Small intestine (tissue), 7 donors: ENCODE data around the gene DHX35. TPM values are rescaled to one million over a fixed set of nuclear protein-coding genes. Genes with fewer than 3 reads are reported as not detected.

Source experiments
- DNase-seq, 2 donors: peaks; one replicate each; pipeline versions ENCODE4 v3.0.0 to v3.0.0-alpha.2; 2013
- FAIRE-seq: peaks from 2 replicates; lab custom pipeline; 2012; peaks lifted over from hg19 to GRCh38; lab: Jason Lieb, UNC
- H3K27ac ChIP-seq, 3 donors: one replicate each; pipeline ENCODE4 v1.5.1; 2013; ENCODE audit warnings: low read length in 2 of 3, mild to moderate bottlenecking in 2 of 3, control low read depth in 1 of 3, inconsistent platforms in 1 of 3, low read depth in 1 of 3, moderate library complexity in 1 of 3
- H3K27me3 ChIP-seq, 3 donors: one replicate each; pipeline ENCODE4 v1.6.1; 2013; ENCODE audit warnings: low read length in 3 of 3, inconsistent platforms in 1 of 3; ENCODE audit not compliant: control insufficient read depth in 3 of 3, insufficient read depth in 3 of 3
- H3K36me3 ChIP-seq, 3 donors: one replicate each; pipeline ENCODE4 v1.6.1; 2013; ENCODE audit warnings: low read length in 3 of 3, inconsistent platforms in 1 of 3, low read depth in 1 of 3, mild to moderate bottlenecking in 1 of 3, moderate library complexity in 1 of 3; ENCODE audit not compliant: control insufficient read depth in 3 of 3, insufficient read depth in 2 of 3
- H3K4me1 ChIP-seq, 3 donors: one replicate each; pipeline ENCODE4 v1.6.1; 2013; ENCODE audit warnings: low read length in 2 of 3, inconsistent platforms in 1 of 3, low read depth in 1 of 3, mild to moderate bottlenecking in 1 of 3, moderate library complexity in 1 of 3; ENCODE audit not compliant: control insufficient read depth in 3 of 3, insufficient read depth in 2 of 3
- H3K4me3 ChIP-seq, 3 donors: one replicate each; pipeline ENCODE4 v1.5.1; 2013; ENCODE audit warnings: low read length in 3 of 3, control low read depth in 1 of 3, inconsistent platforms in 1 of 3, low read depth in 1 of 3, mild to moderate bottlenecking in 1 of 3, moderate library complexity in 1 of 3
- H3K9me3 ChIP-seq, 2 donors: one replicate each; pipeline ENCODE4 v1.6.1; 2013; ENCODE audit warnings: low read depth in 1 of 2, low read length in 1 of 2; ENCODE audit not compliant: control insufficient read depth in 2 of 2, insufficient read depth in 1 of 2
- WGBS, 3 donors: extraction: QIAGEN DNeasy Blood & Tissue Kit; methylation state at CpG; one replicate each; pipeline ENCODE4 v1.1.7; 2013; 5-methylcytosine and 5-hydroxymethylcytosine counted together
- polyA plus RNA-seq, 4 donors: library from polyadenylated mRNA; stranded (reverse) in 3 of 4; unstranded in 1 of 4; fragments of 200-250 nt in 3 of 4; fragments of 120-200 nt in 1 of 4; gene quantifications; one replicate each; pipeline versions ENCODE4 v1.2.1 to v1.2.3, GENCODE V29; 2013
- donor health status: healthy with polysubstance abuse.
- donor health status: control.
- donor health status: control.
- donor health status: Bipolar disorder and iron deficiency.
- donor health status: healthy.

The DHX35 gene
- polyA plus RNA-seq, 4 donors: 6.5 to 10.8 (median 8.5) TPM

DNA sequence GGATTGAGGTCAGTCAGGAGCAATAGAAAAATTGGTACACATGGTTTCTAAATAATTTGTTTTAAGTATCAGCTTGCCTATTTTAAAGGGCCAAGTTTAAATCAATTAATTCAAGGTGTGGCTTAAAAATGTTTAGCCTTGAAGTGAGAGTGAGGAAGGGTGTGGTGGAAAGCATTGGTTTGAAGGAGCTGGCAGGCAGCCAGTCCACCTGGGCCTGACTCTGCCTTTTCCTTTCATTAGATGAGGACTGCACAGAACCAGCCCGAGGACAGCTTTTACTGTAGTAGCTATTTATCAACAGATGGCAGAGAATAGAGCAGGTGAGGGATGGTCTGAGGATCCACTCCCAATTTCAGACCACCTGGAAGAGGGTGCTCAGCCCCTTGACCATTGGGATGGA, 42.4 kb downstream of the DHX35 start:
- Histone ChIP-seq H3K9me3 (no peaks in the 10 kb centered on the region), H3K36me3 (peaks cover 21 to 38% (median 25%) of the 10 kb centered on the region in 3 donors), H3K4me3 (no peak overlapping the region), H3K4me1 (no peaks in the 10 kb centered on the region), H3K27me3 (no peaks in the 10 kb centered on the region), H3K27ac (no peak overlapping the region)
- WGBS, 3 donors: 8 to 38% (median 13%) methylated on average over 1 of the region's 1 CpG
- no peak for FAIRE-seq
- DNase-seq: peak; percentile 47 to 93

DNA sequence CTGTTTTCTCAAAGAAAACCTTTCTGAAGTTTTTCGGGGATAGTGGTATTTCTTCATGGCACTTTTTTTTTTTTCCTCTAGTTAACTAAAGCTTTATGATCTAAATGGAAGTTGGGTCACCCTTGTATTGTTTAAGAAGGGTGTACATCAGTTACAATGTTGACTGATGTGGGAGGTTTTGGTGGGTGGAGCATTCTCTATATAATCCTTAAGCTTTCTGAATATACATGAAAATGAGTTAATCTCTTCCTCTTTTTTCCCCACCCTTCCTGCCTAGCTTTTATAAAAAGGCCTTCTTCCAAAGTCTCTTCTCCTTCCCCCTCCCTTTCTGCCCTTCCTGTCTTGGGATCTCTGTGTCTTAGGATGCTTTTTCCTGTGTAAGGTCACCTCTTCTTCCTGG, 47.2 kb downstream of the DHX35 start:
- H3K36me3 ChIP-seq: peaks cover 14 to 32% (median 23%) of the 10 kb centered on the region in 3 donors
- H3K27ac ChIP-seq: no peak overlapping the region
- no peaks in the 10 kb centered on the region for H3K27me3 ChIP-seq
- H3K4me3 ChIP-seq: no peak overlapping the region
- DNase-seq: no peak
- H3K4me1 ChIP-seq: no peaks in the 10 kb centered on the region
- no peak for FAIRE-seq
- 87 to 96% (median 94%) methylated on average over 1 of the region's 1 CpG for WGBS, 3 donors
- no peaks in the 10 kb centered on the region for H3K9me3 ChIP-seq

DNA sequence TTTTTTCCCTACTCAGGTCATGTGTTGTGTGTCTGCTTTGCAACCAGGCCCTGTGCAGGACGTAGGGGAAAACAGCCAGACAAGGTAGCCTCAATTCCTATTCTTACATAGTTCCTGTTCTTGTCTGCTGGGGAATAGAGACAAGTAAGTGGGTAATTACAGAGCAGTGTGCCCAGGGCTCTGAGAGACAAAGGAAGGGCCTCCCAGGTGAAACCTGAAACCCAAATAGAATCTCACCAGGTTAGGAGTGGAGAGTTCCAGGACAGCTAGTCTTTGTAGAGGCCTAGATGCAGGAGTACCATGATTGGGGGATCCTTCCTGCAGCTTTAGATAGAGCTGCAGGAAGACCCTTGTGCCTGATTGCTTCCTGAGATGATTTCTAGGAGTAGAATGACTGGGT, 48.4 kb downstream of the DHX35 start:
- Histone ChIP-seq H3K4me3 (no peak overlapping the region), H3K36me3 (peaks cover 14 to 28% (median 23%) of the 10 kb centered on the region in 3 donors), H3K27ac (no peak overlapping the region), H3K9me3 (no peaks in the 10 kb centered on the region), H3K4me1 (no peaks in the 10 kb centered on the region), H3K27me3 (no peaks in the 10 kb centered on the region)
- FAIRE-seq (no peak), DNase-seq (no peak)
- 85 to 100% (median 95%) methylated on average over 1 of the region's 1 CpG for WGBS, 3 donors

DNA sequence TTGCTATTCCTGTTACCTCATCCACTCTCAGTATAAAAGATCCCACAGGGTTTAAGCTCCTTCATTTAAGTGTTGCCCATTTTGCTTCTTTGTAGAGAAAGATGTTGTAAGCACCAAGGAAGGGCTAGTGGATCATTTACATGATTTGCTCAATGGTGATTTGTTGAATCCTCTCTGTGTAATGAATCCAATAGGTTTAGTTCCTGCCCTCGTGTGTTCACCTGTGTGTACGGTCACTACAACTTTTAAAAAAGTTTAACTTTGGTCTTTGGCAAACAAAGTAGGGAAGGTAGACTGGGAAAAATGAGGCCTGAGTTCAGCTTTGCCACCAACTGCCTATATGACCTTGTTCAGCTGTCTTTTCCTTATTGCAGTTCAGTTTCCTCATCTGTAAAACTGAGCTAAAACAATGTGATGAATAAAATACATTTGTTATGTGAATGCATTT, 51.5 kb downstream of the DHX35 start:
- 85 to 89% (median 89%) methylated on average over 2 of the region's 2 CpGs for WGBS, 3 donors
- Histone ChIP-seq H3K27me3 (no peaks in the 10 kb centered on the region), H3K4me3 (no peak overlapping the region), H3K36me3 (peaks cover 11 to 23% (median 15%) of the 10 kb centered on the region in 3 donors), H3K9me3 (peaks cover 0 to 2% of the 10 kb centered on the region in 2 donors), H3K4me1 (no peaks in the 10 kb centered on the region), H3K27ac (no peak overlapping the region)
- DNase-seq: no peak
- no peak for FAIRE-seq

DNA sequence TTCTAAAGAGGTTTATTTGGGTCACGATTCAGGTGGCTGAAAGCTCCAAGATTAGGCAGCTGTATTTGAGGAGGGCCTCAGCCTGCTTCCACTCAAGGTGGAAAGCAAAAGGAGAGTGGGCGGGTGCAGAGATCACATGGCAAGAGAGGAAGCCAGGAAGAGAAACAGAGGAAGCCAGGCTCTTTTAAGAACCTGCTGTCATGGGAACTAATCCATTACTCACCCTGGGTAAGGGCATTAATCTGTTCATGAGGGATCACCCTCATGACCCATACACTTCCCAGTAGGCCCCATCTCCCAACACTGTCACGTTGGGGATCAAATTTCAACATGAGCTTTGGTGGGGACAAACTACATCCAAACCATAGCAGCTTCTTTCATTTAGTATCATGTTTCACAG, 53.9 kb downstream of the DHX35 start:
- Histone ChIP-seq H3K9me3 (peaks cover 0 to 2% of the 10 kb centered on the region in 2 donors), H3K4me3 (no peak overlapping the region), H3K4me1 (no peaks in the 10 kb centered on the region), H3K36me3 (peaks cover 5 to 20% (median 13%) of the 10 kb centered on the region in 3 donors), H3K27me3 (no peaks in the 10 kb centered on the region), H3K27ac (no peak overlapping the region)
- FAIRE-seq (no peak), DNase-seq (no peak)
- WGBS, 3 donors: 93 to 98% (median 94%) methylated on average over 3 of the region's 3 CpGs

DNA sequence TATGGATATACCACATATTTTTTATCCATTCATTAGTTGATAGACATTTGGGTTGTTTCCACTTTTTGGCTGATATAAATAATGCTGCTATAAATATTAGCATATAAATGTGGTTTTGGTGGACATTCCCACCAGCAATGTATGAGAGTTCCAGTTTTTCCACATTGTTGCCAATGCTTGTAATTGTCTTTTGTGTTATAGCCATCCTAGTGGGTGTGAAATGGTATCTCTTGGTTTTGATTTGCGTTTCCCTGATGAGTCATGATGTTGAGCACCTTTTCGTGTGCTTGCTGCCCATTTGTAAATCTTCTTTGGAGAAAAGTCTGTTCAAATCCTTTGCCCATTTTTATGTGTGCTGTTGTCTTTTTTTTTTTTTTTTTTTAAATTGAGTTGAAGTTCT, 54.4 kb downstream of the DHX35 start:
- no peak overlapping the region for H3K4me3 ChIP-seq
- 88 to 96% (median 89%) methylated on average over 2 of the region's 2 CpGs for WGBS, 3 donors
- DNase-seq: no peak
- H3K27ac ChIP-seq: no peak overlapping the region
- peaks cover 5 to 21% (median 13%) of the 10 kb centered on the region in 3 donors for H3K36me3 ChIP-seq
- H3K27me3 ChIP-seq: no peaks in the 10 kb centered on the region
- no peaks in the 10 kb centered on the region for H3K4me1 ChIP-seq
- no peak for FAIRE-seq
- peaks cover 0 to 2% of the 10 kb centered on the region in 2 donors for H3K9me3 ChIP-seq

DNA sequence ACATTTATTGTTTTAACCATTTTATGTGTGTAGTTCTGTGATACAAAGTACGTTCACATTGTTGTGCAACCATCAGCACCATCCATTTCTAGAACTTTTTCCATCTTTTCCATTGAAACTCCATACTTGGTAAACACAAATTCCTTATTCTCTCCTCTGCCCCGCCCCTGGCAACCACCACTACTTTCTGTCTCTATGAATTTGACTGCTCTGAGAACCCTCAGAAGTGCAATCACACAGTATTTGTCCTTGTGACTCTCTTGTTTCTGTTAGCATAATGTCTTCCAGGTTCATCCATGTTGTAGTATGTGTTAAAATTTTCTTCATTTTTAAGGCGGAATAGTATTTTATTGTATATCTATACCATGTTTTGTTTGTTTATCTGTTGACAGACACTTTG, 56.9 kb downstream of the DHX35 start:
- Histone ChIP-seq H3K36me3 (peaks cover 19 to 31% (median 22%) of the 10 kb centered on the region in 3 donors), H3K4me1 (no peaks in the 10 kb centered on the region), H3K4me3 (no peak overlapping the region), H3K9me3 (peaks cover 0 to 2% of the 10 kb centered on the region in 2 donors), H3K27ac (no peak overlapping the region), H3K27me3 (no peaks in the 10 kb centered on the region)
- FAIRE-seq (no peak), DNase-seq (no peak)
- WGBS, 3 donors: 88 to 95% (median 92%) methylated on average over 3 of the region's 3 CpGs

DNA sequence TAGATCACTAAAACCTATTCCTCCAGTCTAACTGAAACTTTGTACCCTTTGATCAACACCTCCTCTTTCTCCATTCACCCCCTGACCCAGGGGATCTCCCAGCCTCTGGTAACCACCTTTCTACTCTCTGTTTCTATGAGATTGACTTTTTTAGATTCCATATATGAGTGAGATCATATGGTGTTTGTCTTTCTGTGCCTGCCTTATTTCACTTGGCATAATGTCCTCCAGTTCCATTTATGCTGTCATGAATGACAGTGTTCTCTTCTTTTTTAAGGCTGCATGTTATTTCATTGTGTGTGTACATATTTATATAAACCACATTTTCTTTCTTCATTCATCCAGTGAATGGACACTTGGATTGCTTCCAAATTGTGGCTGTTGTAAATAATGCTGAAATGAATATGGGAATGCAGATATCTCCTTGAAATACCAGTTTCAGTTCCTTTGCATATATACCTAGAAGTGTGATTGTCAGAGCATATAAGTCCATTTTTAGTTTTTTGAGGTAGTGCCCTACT, 57.7 kb downstream of the DHX35 start:
- H3K36me3 ChIP-seq: peaks cover 19 to 31% (median 23%) of the 10 kb centered on the region in 3 donors
- no peak for DNase-seq
- no peaks in the 10 kb centered on the region for H3K4me1 ChIP-seq
- H3K9me3 ChIP-seq: peaks cover 0 to 2% of the 10 kb centered on the region in 2 donors
- no peak overlapping the region for H3K4me3 ChIP-seq
- no peaks in the 10 kb centered on the region for H3K27me3 ChIP-seq
- H3K27ac ChIP-seq: no peak overlapping the region
- no peak for FAIRE-seq

DNA sequence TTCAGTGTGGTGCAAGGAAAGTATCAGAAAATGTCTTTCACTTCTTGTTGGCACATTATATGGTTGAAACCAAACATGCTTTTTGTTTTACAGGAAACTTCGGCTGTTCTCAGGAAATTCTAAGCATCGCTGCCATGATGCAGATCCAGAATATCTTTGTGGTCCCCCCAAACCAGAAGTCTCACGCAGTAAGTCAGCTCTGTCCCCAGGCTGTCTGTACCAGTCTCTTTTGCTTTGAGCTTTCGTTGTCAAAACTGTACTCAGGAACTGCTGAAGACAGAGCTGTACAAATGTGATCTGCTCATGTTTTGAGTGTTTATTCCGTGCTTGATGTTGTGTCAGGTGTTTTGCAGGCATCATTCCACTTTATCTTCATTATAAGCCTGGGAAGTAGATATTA, 59.6 kb downstream of the DHX35 start:
- no peak overlapping the region for H3K4me3 ChIP-seq
- H3K9me3 ChIP-seq: no peaks in the 10 kb centered on the region
- DNase-seq (no peak), FAIRE-seq (no peak)
- WGBS, 3 donors: 79 to 95% (median 80%) methylated on average over 5 of the region's 5 CpGs
- H3K27ac ChIP-seq: no peak overlapping the region
- no peaks in the 10 kb centered on the region for H3K27me3 ChIP-seq
- H3K4me1 ChIP-seq: no peaks in the 10 kb centered on the region
- peaks cover 12 to 34% (median 27%) of the 10 kb centered on the region in 3 donors for H3K36me3 ChIP-seq
